WTC11 (cell line): ENCODE data around the gene TMEM175.

Source experiments
- CREB1 ChIP-seq: sonication (generic); formaldehyde crosslinking; IDR thresholded peaks from 2 replicates; pipeline ENCODE4 v1.8.0; 2023; ENCODE audit warnings: mild to moderate bottlenecking, missing genetic modification reagents
- TEAD4 ChIP-seq: sonication (generic); formaldehyde crosslinking; IDR thresholded peaks from 2 replicates; pipeline ENCODE4 v1.8.0; 2022; ENCODE audit warnings: mild to moderate bottlenecking, missing genetic modification reagents
- ZBTB43 ChIP-seq: sonication (generic); formaldehyde crosslinking; IDR thresholded peaks from 2 replicates; pipeline ENCODE4 v1.8.1; 2023; ENCODE audit warnings: mild to moderate bottlenecking, missing genetic modification reagents
- TF ChIP-seq, protein P1 (sequence below): fragments of 200-600 bp; IDR thresholded peaks from 2 replicates; pipeline ENCODE4 v1.8.0; 2022; ENCODE audit warnings: antibody characterized with exemption
- TF ChIP-seq, protein P2 (sequence below): sonication (generic); formaldehyde crosslinking; IDR thresholded peaks from 2 replicates; pipeline ENCODE4 v1.8.1; 2022; ENCODE audit warnings: mild to moderate bottlenecking, missing genetic modification reagents, moderate library complexity, borderline replicate concordance
- TF ChIP-seq, protein P3 (sequence below): sonication (generic); formaldehyde crosslinking; IDR thresholded peaks from 2 replicates; pipeline ENCODE4 v1.8.1; 2022; ENCODE audit warnings: missing genetic modification reagents, borderline replicate concordance
- TF ChIP-seq, protein P4 (sequence below): sonication (generic); formaldehyde crosslinking; IDR thresholded peaks from 2 replicates; pipeline ENCODE4 v1.8.0; 2022; ENCODE audit warnings: mild to moderate bottlenecking, missing genetic modification reagents

GRCh38 chr4:903066-904046 is 28.9 kb upstream of the TMEM175 start:
- TF ChIP-seq, protein P1, sequence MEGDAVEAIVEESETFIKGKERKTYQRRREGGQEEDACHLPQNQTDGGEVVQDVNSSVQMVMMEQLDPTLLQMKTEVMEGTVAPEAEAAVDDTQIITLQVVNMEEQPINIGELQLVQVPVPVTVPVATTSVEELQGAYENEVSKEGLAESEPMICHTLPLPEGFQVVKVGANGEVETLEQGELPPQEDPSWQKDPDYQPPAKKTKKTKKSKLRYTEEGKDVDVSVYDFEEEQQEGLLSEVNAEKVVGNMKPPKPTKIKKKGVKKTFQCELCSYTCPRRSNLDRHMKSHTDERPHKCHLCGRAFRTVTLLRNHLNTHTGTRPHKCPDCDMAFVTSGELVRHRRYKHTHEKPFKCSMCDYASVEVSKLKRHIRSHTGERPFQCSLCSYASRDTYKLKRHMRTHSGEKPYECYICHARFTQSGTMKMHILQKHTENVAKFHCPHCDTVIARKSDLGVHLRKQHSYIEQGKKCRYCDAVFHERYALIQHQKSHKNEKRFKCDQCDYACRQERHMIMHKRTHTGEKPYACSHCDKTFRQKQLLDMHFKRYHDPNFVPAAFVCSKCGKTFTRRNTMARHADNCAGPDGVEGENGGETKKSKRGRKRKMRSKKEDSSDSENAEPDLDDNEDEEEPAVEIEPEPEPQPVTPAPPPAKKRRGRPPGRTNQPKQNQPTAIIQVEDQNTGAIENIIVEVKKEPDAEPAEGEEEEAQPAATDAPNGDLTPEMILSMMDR, result no peak
- TF ChIP-seq CREB1 (CRISPR knock-in tag) (no peak), TEAD4 (CRISPR knock-in tag) (no peak), ZBTB43 (CRISPR knock-in tag) (no peak)
- TF ChIP-seq, protein P2, sequence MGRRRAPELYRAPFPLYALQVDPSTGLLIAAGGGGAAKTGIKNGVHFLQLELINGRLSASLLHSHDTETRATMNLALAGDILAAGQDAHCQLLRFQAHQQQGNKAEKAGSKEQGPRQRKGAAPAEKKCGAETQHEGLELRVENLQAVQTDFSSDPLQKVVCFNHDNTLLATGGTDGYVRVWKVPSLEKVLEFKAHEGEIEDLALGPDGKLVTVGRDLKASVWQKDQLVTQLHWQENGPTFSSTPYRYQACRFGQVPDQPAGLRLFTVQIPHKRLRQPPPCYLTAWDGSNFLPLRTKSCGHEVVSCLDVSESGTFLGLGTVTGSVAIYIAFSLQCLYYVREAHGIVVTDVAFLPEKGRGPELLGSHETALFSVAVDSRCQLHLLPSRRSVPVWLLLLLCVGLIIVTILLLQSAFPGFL (CRISPR knock-in tag), result no peak
- TF ChIP-seq, protein P3, sequence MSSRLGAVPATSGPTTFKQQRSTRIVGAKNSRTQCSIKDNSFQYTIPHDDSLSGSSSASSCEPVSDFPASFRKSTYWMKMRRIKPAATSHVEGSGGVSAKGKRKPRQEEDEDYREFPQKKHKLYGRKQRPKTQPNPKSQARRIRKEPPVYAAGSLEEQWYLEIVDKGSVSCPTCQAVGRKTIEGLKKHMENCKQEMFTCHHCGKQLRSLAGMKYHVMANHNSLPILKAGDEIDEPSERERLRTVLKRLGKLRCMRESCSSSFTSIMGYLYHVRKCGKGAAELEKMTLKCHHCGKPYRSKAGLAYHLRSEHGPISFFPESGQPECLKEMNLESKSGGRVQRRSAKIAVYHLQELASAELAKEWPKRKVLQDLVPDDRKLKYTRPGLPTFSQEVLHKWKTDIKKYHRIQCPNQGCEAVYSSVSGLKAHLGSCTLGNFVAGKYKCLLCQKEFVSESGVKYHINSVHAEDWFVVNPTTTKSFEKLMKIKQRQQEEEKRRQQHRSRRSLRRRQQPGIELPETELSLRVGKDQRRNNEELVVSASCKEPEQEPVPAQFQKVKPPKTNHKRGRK, result no peak
- TF ChIP-seq, protein P4, sequence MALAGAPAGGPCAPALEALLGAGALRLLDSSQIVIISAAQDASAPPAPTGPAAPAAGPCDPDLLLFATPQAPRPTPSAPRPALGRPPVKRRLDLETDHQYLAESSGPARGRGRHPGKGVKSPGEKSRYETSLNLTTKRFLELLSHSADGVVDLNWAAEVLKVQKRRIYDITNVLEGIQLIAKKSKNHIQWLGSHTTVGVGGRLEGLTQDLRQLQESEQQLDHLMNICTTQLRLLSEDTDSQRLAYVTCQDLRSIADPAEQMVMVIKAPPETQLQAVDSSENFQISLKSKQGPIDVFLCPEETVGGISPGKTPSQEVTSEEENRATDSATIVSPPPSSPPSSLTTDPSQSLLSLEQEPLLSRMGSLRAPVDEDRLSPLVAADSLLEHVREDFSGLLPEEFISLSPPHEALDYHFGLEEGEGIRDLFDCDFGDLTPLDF (CRISPR knock-in tag), result no peak
